ENCODE results near the gene ZNF605.
A peak's percentile ranks its signal among the peaks of the same experiment; 100 is the strongest.
"Not testable (repeated sequence)": the region's sequence is repeated elsewhere in the genome, so short reads cannot be mapped to it uniquely, and the experiment has no call there.

The ZNF605 gene

DNA sequence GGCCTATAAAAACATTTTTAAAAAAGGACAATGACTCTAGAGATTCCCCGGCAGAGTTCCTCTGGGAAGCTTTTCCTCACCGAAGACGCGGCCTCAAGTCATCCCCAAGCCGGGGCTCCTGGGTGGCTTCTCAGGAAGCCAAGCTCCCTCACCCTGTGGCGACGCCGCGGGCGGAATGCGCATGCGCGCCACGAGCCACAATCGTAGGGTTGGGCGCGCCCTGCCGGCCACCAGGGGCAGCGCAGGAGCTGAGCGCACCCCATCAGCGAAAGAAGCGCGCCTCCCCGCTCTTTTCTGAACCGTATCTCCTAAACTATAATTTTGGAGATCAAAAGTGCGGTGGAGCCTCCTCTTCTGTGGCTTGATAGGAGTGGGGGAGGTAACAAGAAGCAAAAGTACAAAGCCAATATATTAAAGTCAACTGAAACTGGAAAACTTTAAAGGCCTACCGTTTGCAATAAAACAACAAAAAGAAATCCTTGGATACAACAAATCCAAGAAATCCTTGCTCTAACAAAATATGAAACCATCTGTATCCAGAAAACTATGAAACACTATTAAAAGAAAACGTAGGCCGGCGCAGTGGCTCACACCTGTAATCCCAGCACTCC lies 51.3 kb downstream of the ZNF605 start:
- DNase-seq = peak; percentile 91

DNA sequence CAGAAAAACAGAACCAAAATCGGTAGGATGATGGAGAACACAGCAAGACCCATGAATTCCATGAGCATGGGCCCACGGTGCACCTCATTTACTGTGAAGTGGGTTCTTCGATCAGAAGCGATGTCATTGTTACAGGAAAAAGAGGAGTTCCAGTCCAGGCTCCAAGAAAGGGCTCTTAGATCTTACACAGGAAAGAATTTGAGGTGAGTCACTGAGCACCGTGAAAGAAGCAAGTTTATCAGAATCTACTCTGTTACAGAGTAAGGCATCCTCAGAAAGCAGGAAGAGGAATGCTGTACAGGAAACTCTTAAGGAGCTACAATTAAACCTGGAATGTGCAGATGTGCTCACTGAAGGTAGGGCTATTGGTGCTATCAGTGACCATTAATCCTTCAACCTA lies 57.1 kb downstream of the ZNF605 start:
- no peak for DNase-seq

DNA sequence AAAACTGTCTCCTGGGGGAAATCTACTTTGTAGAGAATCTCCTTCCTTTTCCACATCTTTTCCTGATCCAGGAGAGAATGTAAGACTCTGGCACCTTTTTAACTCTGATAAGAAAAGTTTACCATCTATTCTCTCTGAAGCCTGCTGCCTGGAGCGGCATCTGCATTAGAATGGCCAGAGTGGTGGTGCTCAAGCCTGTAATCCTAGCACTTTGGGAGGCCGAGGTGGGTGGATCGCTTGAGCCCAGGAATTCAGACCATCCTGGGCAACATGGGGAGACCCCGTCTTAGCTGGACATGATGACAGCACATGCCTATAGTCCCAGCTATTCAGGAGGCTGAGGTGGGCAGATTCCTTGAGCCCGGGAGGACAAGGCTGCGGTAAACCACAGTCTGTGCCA lies 67.3 kb downstream of the ZNF605 start:
- no peak for DNase-seq

DNA sequence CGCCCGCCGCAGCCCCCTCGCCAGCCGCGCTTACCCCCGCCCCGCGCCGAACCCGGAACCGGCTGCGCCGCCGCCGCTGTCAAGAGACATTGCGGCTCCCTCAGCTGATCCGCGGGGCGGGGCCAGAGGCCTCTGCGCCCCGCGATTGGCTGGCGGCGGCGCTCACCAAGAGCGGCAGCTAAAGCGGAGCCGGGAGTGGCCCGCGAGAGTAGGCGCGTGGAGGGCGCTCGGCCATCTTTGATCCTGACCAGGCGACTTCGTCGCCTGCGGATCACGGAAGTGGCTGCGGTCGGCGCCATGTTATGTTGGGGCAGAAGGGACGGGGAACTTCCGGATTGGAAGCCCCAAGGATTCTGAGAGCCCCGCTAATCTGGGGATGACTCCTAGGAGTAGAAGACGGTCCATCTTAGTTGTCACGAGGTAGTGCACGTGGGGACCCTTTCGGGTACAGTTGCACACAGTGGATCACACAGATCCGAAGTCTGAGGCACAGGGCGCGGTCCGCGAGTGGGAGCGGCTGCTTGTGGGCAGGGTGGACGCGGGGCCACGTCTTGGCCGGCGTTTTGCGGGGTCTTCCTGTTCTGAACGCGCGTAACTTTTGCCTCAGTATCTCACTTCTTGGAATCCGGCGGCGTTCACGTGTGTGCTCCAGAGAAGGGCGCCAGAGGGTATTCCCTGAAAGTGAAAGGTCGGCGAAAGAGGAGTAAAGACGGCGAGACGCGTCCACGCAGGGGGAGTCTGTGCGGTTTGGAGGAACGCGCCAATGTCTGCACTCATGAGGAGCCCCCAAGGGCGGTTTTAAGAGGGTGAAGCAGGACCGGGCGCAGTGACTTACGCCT lies 68.4 kb downstream of the ZNF605 start, which contains the start of gene CHFR:
Gene CHFR (minus strand): TSS at position 93 of the 839 bp plus-strand sequence. CDS start 277 bp downstream, outside the sequence.
- peak; percentile 96 for DNase-seq

DNA sequence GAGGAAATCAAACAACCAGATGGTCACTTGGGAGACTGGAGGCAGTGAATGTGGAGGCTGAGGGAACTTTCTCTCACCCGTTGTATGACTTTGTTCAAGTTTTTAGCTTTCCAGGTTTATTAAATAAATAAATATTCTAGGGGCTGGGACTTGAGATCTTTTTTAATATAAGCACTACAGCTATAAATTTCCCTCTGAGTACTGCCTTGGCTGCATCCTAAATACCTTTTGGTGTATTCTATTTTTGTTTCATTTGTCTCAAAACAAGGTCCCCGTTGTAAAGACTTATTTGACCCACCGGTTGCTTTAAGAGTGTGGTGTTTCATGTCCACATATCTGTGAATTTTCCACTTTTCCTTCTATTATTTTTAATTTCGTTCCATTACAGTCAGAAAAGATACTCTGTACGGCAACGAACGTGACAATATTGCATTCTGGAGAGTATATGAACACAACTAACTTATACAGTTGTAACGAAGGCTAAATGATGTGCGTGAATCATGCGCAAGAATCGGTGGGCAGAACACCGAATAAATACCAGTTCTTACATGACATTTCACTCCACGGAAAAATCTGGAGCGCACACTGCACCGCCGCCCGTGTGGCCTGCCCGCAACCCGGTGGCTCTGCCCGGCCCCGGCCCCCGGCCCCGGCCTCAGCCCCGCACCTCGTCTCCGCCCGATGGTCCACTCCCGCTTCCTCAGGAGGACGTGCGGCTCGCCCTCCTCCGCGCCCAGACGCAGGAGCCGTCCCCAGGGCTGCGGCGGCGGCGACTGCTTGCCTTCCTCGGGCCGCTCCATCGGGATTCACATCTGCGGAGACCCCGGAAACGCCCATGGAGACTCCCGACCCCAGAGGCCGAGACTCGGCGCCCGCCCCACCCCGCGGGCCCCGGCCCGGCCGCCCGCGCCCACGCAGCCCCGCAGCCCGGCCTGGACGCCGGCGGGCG lies 69.3 kb downstream of the ZNF605 start:
- DNase-seq = peak; percentile 6

DNA sequence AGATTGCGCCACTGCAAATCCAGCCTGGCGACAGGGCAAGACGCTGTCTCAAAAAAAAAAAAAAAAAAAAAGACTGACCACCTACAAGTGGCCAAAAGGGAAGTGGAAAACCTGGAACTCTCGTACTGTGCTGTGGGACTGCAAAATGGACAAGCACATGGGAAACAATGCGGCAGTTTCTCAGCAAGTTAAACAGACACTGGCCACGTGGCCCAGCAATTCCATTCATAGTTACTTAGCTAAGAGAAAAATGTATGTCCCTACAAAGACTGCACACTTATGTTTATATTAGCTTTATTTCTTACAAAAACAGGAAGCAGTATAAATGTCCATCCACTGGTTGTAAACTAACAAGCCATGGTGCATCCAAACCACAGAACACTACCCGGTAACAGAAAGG lies 74.3 kb downstream of the ZNF605 start:
- no peak for DNase-seq

DNA sequence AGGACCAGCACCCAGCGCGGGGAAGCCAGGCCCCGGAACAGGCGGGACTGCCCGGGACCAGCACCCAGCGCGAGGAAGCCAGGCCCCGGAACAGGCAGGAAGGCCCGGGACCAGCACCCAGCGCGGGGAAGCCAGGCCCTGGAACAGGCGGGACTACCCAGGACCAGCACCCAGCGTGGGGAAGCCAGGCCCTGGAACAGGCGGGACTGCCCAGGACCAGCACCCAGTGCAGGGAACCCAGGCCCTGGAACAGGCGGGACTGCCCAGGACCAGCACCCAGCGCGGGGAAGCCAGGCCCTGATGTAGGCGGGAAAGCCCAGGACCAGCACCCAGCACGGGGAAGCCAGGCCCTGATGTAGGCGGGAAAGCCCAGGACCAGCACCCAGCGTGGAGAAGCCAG lies 81.5 kb downstream of the ZNF605 start:
- not testable (repeated sequence) for DNase-seq

DNA sequence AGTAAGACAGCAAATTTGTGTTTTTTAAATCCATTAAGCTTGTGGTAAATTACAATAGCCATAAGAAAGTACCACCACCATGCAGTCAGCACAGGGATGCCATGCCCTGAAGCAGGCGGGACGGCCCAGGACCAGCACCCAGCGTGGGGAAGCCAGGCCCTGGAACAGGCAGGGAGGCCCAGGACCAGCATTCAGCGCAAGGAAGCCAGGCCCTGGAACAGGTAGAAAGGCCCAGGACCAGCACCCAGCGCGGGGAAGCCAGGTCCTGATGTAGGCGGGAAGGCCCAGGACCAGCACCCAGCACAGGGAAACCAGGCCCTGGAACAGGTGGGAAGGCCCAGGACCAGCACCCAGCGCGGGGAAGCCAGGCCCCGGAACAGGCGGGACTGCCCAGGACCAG lies 81.9 kb downstream of the ZNF605 start:
- DNase-seq = no peak

DNA sequence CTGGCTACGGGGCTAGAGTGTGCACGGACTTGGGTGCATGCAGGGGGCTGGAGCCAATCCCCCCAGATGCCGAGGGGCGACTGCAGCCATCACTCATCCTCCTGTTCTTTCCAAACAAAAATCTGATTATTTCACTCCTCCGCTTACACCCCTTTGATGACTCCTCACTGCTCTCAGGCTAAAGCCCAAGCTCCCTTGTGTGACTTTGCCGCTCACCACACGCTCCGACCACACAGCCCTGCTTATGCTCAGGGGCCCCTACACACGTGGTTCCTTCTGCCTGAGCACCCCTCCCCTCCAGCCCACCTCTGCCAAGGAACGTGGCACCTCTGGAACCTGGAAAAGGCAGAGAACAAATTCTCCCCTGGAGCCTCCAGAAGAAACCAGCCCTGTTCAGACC lies 82.4 kb downstream of the ZNF605 start:
- no peak for DNase-seq

DNA sequence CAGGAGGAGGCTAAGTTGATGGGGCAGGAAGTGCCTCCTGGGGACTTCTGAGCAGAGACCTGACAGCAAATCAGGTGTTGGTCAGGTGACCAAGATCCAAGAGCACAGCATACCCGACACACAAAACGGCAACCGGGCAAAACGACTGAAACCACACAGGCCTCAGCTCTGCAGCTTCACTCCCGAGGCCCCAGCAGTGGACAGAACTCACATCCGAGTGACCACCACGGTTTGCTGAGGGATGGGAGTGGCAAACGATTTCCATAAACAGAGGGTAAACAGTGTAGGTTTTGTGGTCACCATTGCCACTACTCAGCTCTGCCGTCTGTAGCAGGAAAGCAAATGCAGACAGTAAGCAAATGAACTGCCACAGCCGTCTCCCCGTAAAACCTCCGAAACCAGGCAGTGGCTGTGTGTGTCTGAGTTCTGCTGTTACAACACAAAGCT lies 83.1 kb downstream of the ZNF605 start:
- no peak for DNase-seq

DNA sequence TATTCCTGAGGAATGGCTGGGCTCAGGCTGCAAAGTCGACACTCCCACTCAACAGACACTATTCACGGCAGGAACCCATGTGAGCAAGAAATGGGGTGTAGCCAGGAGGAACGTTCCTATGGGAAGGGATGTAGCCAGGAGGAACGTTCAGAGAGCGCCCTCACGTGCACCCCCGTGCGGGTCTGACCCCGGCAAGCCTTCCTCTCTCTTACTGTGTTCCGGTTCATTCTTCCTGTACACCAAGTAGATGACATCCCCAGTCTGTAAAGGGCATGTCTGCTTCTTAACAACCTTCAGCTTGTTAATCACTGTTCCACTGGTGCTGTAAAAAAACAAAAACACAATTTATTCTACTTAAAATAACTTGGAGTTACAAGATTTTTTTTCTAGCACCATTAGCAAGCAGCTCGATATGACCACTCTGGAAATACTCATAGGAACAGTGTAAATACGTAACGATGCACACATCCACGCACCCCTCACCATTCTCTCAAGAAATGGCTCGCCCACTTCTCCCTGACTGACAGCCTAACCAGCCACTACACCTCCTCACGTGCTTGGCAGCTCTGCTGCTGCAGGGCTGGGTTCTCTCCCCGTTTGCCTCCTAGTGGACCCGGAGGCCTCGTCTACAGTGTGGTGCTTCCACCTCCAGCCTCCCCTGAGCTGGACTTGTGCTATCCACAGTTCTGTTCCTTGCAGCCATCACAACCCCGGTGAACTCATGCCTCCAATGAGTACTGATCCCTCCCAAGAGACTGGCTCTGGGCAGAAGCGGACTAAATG lies 83.8 kb downstream of the ZNF605 start:
- DNase-seq = no peak

DNA sequence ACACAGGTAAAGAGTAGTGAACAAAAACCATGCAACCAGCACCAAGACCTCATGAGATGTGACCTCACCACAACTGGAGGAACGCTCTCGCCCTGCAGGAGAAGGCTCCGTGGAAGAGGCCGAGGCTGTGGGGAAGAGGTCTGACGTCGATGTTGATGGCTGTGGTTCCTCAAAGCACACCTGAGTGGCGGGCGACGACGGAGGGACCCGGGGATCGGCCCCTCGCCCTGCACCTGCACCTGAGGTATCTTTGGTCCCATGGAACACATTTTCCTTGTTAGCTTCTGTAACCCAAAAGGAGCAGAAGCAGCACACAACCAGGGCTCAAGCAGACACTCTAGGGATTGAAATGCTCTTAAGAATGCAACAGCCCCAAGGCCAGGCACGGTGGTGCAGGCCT lies 86.6 kb downstream of the ZNF605 start:
- no peak for DNase-seq

All from stimulated activated CD4-positive, alpha-beta T cell treated with anti-CD3 and anti-CD28 coated beads, Interleukin-4, amount 100 ng/mL, for 24 hours (primary cell).